ENCODE results near the gene CERS6. TPM values are rescaled to one million over a fixed set of nuclear protein-coding genes. Genes with fewer than 3 reads are reported as not detected.
"Not testable (repeated sequence)": the region's sequence is repeated elsewhere in the genome, so short reads cannot be mapped to it uniquely, and the experiment has no call there.

Gene CERS6
- total RNA-seq, 2 donors from 2014 or later = 13.7 to 15.8 TPM

- no peak for DNase-seq (ENCODE audit: low spot score)
- no peaks in the 10 kb centered on the region for H3K27me3 ChIP-seq (replicated peaks; ENCODE audit: insufficient read depth)
- H3K4me1 ChIP-seq (ENCODE audit: control insufficient read depth in 1 of 2, low read depth in 2 of 2) = peaks cover 0 to 13% of the 10 kb centered on the region in 2 donors
- H3K9me3 ChIP-seq = no peaks in the 10 kb centered on the region
- TF ChIP-seq CTCF (IDR thresholded peaks at IDR 0.05) = no peak
- H3K36me3 ChIP-seq = no peaks in the 10 kb centered on the region
- no peak overlapping the region for H3K4me3 ChIP-seq
- ATAC-seq (ENCODE audit: insufficient number of reproducible peaks, low FRiP score, low read depth) = no peak
- no peak overlapping the region for H3K27ac ChIP-seq
Observed at GRCh38 chr2:168655207-168655606, 199.1 kb downstream of the CERS6 start.

- not testable (repeated sequence) for DNase-seq (ENCODE audit: low spot score); ATAC-seq (ENCODE audit: insufficient number of reproducible peaks, low FRiP score, low read depth)
Observed at GRCh38 chr2:168657378-168657777, 201.3 kb downstream of the CERS6 start.

GRCh38 chr2:168658706-168659105 is 202.6 kb downstream of the CERS6 start:
- DNase-seq (ENCODE audit: low spot score) (no peak), ATAC-seq (ENCODE audit: insufficient number of reproducible peaks, low FRiP score, low read depth) (no peak)
- Histone ChIP-seq H3K9me3 (no peaks in the 10 kb centered on the region), H3K27ac (no peak overlapping the region), H3K4me3 (no peak overlapping the region), H3K27me3 (replicated peaks; ENCODE audit: insufficient read depth) (no peaks in the 10 kb centered on the region), H3K36me3 (no peaks in the 10 kb centered on the region), H3K4me1 (ENCODE audit: control insufficient read depth in 1 of 2, low read depth in 2 of 2) (peaks cover 0 to 4% of the 10 kb centered on the region in 2 donors)
- TF ChIP-seq CTCF (IDR thresholded peaks at IDR 0.05) = no peak

More at GRCh38 chr2:168657378-168657777, 201.3 kb downstream of the CERS6 start:
- not testable (repeated sequence) for H3K36me3 ChIP-seq; H3K9me3 ChIP-seq; H3K4me3 ChIP-seq; H3K27me3 ChIP-seq (replicated peaks; ENCODE audit: insufficient read depth); H3K27ac ChIP-seq
- H3K4me1 ChIP-seq (ENCODE audit: control insufficient read depth in 1 of 2, low read depth in 2 of 2) = peaks cover 0 to 12% of the 10 kb centered on the region in 2 donors

- Histone ChIP-seq H3K4me3 (no peak overlapping the region), H3K36me3 (no peaks in the 10 kb centered on the region), H3K4me1 (ENCODE audit: control insufficient read depth in 1 of 2, low read depth in 2 of 2) (no peaks in the 10 kb centered on the region), H3K9me3 (no peaks in the 10 kb centered on the region), H3K27ac (no peak overlapping the region), H3K27me3 (replicated peaks; ENCODE audit: insufficient read depth) (no peaks in the 10 kb centered on the region)
- DNase-seq (ENCODE audit: low spot score) = no peak
- no peak for ATAC-seq (ENCODE audit: insufficient number of reproducible peaks, low FRiP score, low read depth)
- no peak for TF ChIP-seq CTCF (IDR thresholded peaks at IDR 0.05)
Observed at GRCh38 chr2:168660870-168661862, 205.1 kb downstream of the CERS6 start.

- ATAC-seq (ENCODE audit: insufficient number of reproducible peaks, low FRiP score, low read depth) (no peak), DNase-seq (ENCODE audit: low spot score) (no peak)
- H3K4me1 ChIP-seq (ENCODE audit: control insufficient read depth in 1 of 2, low read depth in 2 of 2) = no peaks in the 10 kb centered on the region
- H3K27me3 ChIP-seq (replicated peaks; ENCODE audit: insufficient read depth) = no peaks in the 10 kb centered on the region
- no peaks in the 10 kb centered on the region for H3K36me3 ChIP-seq
- no peaks in the 10 kb centered on the region for H3K9me3 ChIP-seq
- TF ChIP-seq CTCF (IDR thresholded peaks at IDR 0.05) = no peak
- H3K27ac ChIP-seq = no peak overlapping the region
- no peak overlapping the region for H3K4me3 ChIP-seq
Observed at GRCh38 chr2:168661863-168662256, 205.8 kb downstream of the CERS6 start.
